Measurements from ENCODE around the gene CDH13. TPM values are rescaled to one million over a fixed set of nuclear protein-coding genes. Genes with fewer than 3 reads are reported as not detected.

The CDH13 gene
- total and polyA plus RNA-seq, 2 of the 8 experiments (the other 6 are each of a cell fraction or from before 2014, with no cell fraction given) = 2.3 to 2.4 TPM

DNA sequence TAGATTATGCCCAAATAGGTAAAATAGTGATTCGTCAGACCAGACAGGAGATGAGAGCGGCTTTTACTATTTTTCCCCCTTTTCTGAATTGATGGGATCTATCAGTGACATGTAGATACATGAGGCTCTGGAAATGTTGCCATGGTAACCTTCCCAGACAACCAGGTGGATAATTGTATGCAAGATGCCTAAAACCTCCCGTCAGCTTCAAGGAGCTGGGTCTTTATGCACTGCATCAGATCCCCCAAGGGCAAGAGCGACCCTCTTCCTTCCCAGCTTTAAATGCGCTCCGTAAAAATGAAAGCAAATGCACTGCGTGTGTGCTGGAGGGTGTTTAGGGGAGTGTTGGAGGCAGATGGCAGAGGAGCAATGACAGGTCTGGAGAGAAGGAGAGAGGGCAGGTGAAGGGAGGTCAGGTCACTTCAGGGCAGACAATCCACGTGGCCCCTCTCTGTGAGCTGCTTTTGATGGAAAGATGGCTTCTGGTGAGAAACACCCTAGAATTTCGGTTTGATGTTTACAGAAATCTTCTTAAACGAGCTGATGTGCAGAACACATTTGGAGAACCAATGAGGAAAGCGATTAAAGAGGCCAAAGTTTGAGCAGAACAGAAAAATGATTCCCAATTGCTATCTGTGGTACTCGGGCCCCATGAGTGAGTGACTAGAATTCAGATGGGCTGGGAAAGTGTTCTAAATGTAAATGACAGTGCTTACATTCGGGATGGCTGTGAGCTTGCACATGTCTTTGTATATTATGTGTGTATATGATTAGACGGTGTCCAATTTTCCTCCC, 719.3 kb downstream of the CDH13 start (continued):
- TF ChIP-seq BCL11A (IDR thresholded peaks at IDR 0.05; ENCODE audit: low read depth in 2 of 2, low read length in 2 of 2) (no peak), POLR2A (IDR thresholded peaks at IDR 0.05; ENCODE audit: control extremely low read depth in 1 of 2, low read depth in 2 of 2, low read length in 2 of 2) (no peak), TAF1 (IDR thresholded peaks at IDR 0.05; ENCODE audit: low read depth, low read length) (no peak), CHD1 (IDR thresholded peaks at IDR 0.05; ENCODE audit: low read depth, low read length) (no peak), CBX5 (IDR thresholded peaks at IDR 0.05; ENCODE audit: low read depth, low read length) (no peak)
